Smooth muscle cell (in vitro differentiated cells): Measurements from ENCODE around the gene CHD6. TPM values are rescaled to one million over a fixed set of nuclear protein-coding genes. Genes with fewer than 3 reads are reported as not detected.

Source experiments
- DNase-seq: peaks from one replicate; lab custom pipeline; 2025; ENCODE audit not compliant: unreplicated experiment; lab: John Stamatoyannopoulos, UW
- H2AFZ ChIP-seq: fragments of 200-600 bp; sonication (generic); 2 replicates; pipeline ENCODE4 v1.6.0; 2016; ENCODE audit warnings: antibody characterized with exemption, low read depth, mild to moderate bottlenecking
- H3F3A ChIP-seq: fragments of 200-600 bp; sonication (generic); 2 replicates; pipeline ENCODE4 v1.6.0; 2017; ENCODE audit warnings: antibody characterized with exemption, low read depth
- H3K27ac ChIP-seq: fragments of 200-600 bp; sonication (generic); 2 replicates; pipeline ENCODE4 v1.5.1; 2016; ENCODE audit warnings: low read depth, mild to moderate bottlenecking
- H3K27me3 ChIP-seq: fragments of 200-600 bp; sonication (generic); 2 replicates; pipeline ENCODE4 v1.6.1; 2016; ENCODE audit warnings: low read depth, mild to moderate bottlenecking
- H3K36me3 ChIP-seq: fragments of 200-600 bp; sonication (generic); 2 replicates; pipeline ENCODE4 v1.5.1; 2016; ENCODE audit warnings: low read depth
- H3K4me1 ChIP-seq: fragments of 200-600 bp; sonication (generic); 2 replicates; pipeline ENCODE4 v1.5.1; 2016; ENCODE audit warnings: low read depth
- H3K4me2 ChIP-seq: fragments of 200-600 bp; sonication (generic); 2 replicates; pipeline ENCODE4 v1.6.0; 2016; ENCODE audit warnings: mild to moderate bottlenecking
- H3K4me3 ChIP-seq: fragments of 200-600 bp; sonication (generic); 2 replicates; pipeline ENCODE4 v1.5.1; 2016; ENCODE audit warnings: mild to moderate bottlenecking
- H3K79me2 ChIP-seq: fragments of 200-600 bp; sonication (generic); 2 replicates; pipeline ENCODE4 v1.6.0; 2016; ENCODE audit warnings: low read depth, mild to moderate bottlenecking
- H3K9ac ChIP-seq: fragments of 200-600 bp; sonication (generic); 2 replicates; pipeline ENCODE4 v1.6.0; 2016; ENCODE audit warnings: low read depth
- H3K9me3 ChIP-seq: fragments of 200-600 bp; sonication (generic); replicated peaks from 2 replicates; pipeline ENCODE4 v1.5.1; 2016; ENCODE audit warnings: low read depth
- H4K20me1 ChIP-seq: fragments of 200-600 bp; sonication (generic); 2 replicates; pipeline ENCODE4 v1.6.0; 2016; ENCODE audit warnings: low read depth
- WGBS: methylation state at CpG from one replicate; pipeline ENCODE4 v1.1.7; 2016; ENCODE audit warnings: low lambda C conversion rate; 5-methylcytosine and 5-hydroxymethylcytosine counted together
- polyA plus RNA-seq: library from polyadenylated mRNA; unstranded; fragments of >200 nt; fragmentation: Nextera tagmentation; extraction: Ambion mirVana; gene quantifications from 2 replicates; pipeline ENCODE4 v1.2.1, GENCODE V29; 2016
- total RNA-seq: library from RNA; depleted of rRNA; stranded (reverse); fragments of >200 nt; gene quantifications from 2 replicates; pipeline ENCODE4 v1.2.3, GENCODE V29; 2014
- TF ChIP-seq, protein P1 (sequence below): fragments of 200-600 bp; sonication (generic); IDR thresholded peaks from 2 replicates; pipeline ENCODE4 v1.5.1; 2017; ENCODE audit warnings: borderline replicate concordance, mild to moderate bottlenecking, antibody characterized with exemption; ENCODE audit not compliant: insufficient read depth, poor library complexity, severe bottlenecking

Gene CHD6
- total and polyA plus RNA-seq, 2 experiments from 2014 or later: 41.7 to 47.8 TPM

DNA sequence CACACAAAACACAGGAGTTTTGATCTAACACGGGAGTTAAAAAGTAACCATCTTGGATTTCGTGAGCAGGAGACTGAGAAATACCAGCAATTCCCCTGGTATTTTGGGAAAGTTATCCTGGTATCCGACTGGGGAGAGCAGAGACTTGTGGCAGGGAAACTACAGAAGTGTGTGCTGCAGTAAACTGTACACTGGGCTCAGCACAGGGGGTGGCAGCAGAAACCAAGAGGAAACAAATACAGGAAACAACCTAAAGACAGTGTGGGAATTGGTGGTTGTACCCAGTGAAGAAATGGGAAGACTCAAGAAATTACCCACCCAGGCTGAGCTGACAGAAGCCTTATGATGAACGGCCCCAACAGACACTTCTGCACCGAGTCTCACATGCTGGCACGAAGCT lies 109.8 kb downstream of the CHD6 start:
- H3K36me3 ChIP-seq: peaks cover 10% of the 10 kb centered on the region
- H3K9ac ChIP-seq: no peak overlapping the region
- H2AFZ ChIP-seq: no peak overlapping the region
- no peaks in the 10 kb centered on the region for H3K27me3 ChIP-seq
- no peak overlapping the region for H3K4me2 ChIP-seq
- TF ChIP-seq, protein P1, sequence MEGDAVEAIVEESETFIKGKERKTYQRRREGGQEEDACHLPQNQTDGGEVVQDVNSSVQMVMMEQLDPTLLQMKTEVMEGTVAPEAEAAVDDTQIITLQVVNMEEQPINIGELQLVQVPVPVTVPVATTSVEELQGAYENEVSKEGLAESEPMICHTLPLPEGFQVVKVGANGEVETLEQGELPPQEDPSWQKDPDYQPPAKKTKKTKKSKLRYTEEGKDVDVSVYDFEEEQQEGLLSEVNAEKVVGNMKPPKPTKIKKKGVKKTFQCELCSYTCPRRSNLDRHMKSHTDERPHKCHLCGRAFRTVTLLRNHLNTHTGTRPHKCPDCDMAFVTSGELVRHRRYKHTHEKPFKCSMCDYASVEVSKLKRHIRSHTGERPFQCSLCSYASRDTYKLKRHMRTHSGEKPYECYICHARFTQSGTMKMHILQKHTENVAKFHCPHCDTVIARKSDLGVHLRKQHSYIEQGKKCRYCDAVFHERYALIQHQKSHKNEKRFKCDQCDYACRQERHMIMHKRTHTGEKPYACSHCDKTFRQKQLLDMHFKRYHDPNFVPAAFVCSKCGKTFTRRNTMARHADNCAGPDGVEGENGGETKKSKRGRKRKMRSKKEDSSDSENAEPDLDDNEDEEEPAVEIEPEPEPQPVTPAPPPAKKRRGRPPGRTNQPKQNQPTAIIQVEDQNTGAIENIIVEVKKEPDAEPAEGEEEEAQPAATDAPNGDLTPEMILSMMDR: no peak
- peak overlapping the region; percentile 44 for H3K27ac ChIP-seq
- peaks cover 51% of the 10 kb centered on the region for H4K20me1 ChIP-seq
- H3K4me1 ChIP-seq: peaks cover 7% of the 10 kb centered on the region
- no peak for DNase-seq
- H3K4me3 ChIP-seq: no peak overlapping the region
- 87% methylated on average over 6 of the region's 6 CpGs for WGBS
- no peaks in the 10 kb centered on the region for H3F3A ChIP-seq
- H3K9me3 ChIP-seq: no peaks in the 10 kb centered on the region
- peaks cover 20% of the 10 kb centered on the region for H3K79me2 ChIP-seq

DNA sequence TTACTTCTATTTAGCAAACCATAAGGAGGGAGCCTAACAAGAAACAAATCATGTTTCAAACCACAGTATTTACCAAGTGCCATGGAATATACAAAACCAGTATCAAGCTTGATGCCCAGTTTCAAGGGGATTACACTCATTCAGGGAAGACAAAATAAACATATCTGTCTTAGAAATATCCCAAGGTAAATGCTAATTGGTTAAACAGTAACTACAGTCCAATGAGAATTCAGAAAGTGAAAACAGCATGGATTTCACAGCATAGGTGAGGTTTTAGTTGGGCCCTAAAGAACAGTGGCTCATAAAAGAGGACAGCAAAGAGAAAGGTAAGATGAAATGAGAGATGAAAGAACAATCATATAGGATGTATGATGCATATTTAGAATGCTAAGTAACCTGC lies 110.3 kb downstream of the CHD6 start:
- peaks cover 22% of the 10 kb centered on the region for H3K79me2 ChIP-seq
- no peak for DNase-seq
- no peak overlapping the region for H2AFZ ChIP-seq
- TF ChIP-seq, protein P1: no peak
- H3K4me3 ChIP-seq: no peak overlapping the region
- H3K4me1 ChIP-seq: peaks cover 7% of the 10 kb centered on the region
- H3K9me3 ChIP-seq: no peaks in the 10 kb centered on the region
- H3K27me3 ChIP-seq: no peaks in the 10 kb centered on the region
- peaks cover 10% of the 10 kb centered on the region for H3K36me3 ChIP-seq
- H3K9ac ChIP-seq: no peak overlapping the region
- H3F3A ChIP-seq: no peaks in the 10 kb centered on the region
- H3K27ac ChIP-seq: peak overlapping the region; percentile 44
- H3K4me2 ChIP-seq: no peak overlapping the region
- H4K20me1 ChIP-seq: peaks cover 54% of the 10 kb centered on the region

GRCh38 chr20:41507436-41507835 lies 110.7 kb downstream of the CHD6 start:
- Histone ChIP-seq H3K27ac (peak overlapping the region; percentile 44), H3K9ac (no peak overlapping the region), H3K9me3 (no peaks in the 10 kb centered on the region), H3K4me1 (peaks cover 7% of the 10 kb centered on the region), H4K20me1 (peaks cover 58% of the 10 kb centered on the region), H3K4me3 (no peak overlapping the region), H3K36me3 (peaks cover 10% of the 10 kb centered on the region), H3K79me2 (peaks cover 22% of the 10 kb centered on the region), H3K4me2 (no peak overlapping the region), H3K27me3 (no peaks in the 10 kb centered on the region), H3F3A (no peaks in the 10 kb centered on the region), H2AFZ (no peak overlapping the region)
- WGBS: 70% methylated on average over 5 of the region's 5 CpGs
- TF ChIP-seq, protein P1: no peak
- DNase-seq: no peak

- Histone ChIP-seq H3K27ac (no peak overlapping the region), H4K20me1 (peaks cover 63% of the 10 kb centered on the region), H3K4me1 (peaks cover 7% of the 10 kb centered on the region), H3F3A (no peaks in the 10 kb centered on the region), H3K27me3 (no peaks in the 10 kb centered on the region), H3K4me3 (no peak overlapping the region), H3K4me2 (no peak overlapping the region), H3K9me3 (no peaks in the 10 kb centered on the region), H3K36me3 (peaks cover 10% of the 10 kb centered on the region), H2AFZ (no peak overlapping the region), H3K79me2 (peaks cover 22% of the 10 kb centered on the region), H3K9ac (no peak overlapping the region)
- no peak for DNase-seq
- 94% methylated on average over 4 of the region's 4 CpGs for WGBS
- TF ChIP-seq, protein P1: no peak
Observed at GRCh38 chr20:41506192-41506915, 111.8 kb downstream of the CHD6 start.
